ENCODE measurements around the gene PRRT1. TPM values are rescaled to one million over a fixed set of nuclear protein-coding genes. Genes with fewer than 3 reads are reported as not detected.
"Not testable (repeated sequence)": the region's sequence is repeated elsewhere in the genome, so short reads cannot be mapped to it uniquely, and the experiment has no call there.

PRRT1 gene
- total RNA-seq, 1 experiment from 2014 or later, result 0.37 TPM

- DNase-seq (ENCODE audit: low read depth), result no peak
Observed at GRCh38 chr6:32152769-32153563, 1.2 kb upstream of the PRRT1 start.

GRCh38 chr6:32151181-32151862, 417 bp downstream of the PRRT1 start:
- DNase-seq (ENCODE audit: low read depth), result no peak

- DNase-seq (ENCODE audit: low read depth), result no peak
Observed at GRCh38 chr6:32149932-32150870, 1.5 kb downstream of the PRRT1 start.

- DNase-seq (ENCODE audit: low read depth), result no peak
Observed at GRCh38 chr6:32149092-32149755, 2.5 kb downstream of the PRRT1 start.

GRCh38 chr6:32148289-32149091, 3.2 kb downstream of the PRRT1 start:
- no peak for DNase-seq (ENCODE audit: low read depth)

- DNase-seq (ENCODE audit: low read depth), result no peak
Observed at GRCh38 chr6:32147401-32148132, 4.2 kb downstream of the PRRT1 start.

GRCh38 chr6:32146687-32147086, 5.1 kb downstream of the PRRT1 start:
- DNase-seq (ENCODE audit: low read depth), result no peak

GRCh38 chr6:32146287-32146686, 5.5 kb downstream of the PRRT1 start:
- DNase-seq (ENCODE audit: low read depth), result no peak

- not testable (repeated sequence) for DNase-seq (ENCODE audit: low read depth)
Observed at GRCh38 chr6:32144238-32144637, 7.5 kb downstream of the PRRT1 start.

GRCh38 chr6:32140420-32141046, 11.2 kb downstream of the PRRT1 start:
- no peak for DNase-seq (ENCODE audit: low read depth)

- no peak for DNase-seq (ENCODE audit: low read depth)
Observed at GRCh38 chr6:32139590-32139989, 12.1 kb downstream of the PRRT1 start.

GRCh38 chr6:32137454-32137853, 14.3 kb downstream of the PRRT1 start:
- DNase-seq (ENCODE audit: low read depth), result no peak

- DNase-seq (ENCODE audit: low read depth), result peak; percentile 30
Observed at GRCh38 chr6:32133786-32134185, 18.0 kb downstream of the PRRT1 start.

GRCh38 chr6:32132110-32132509, 19.6 kb downstream of the PRRT1 start:
- DNase-seq (ENCODE audit: low read depth), result no peak

- no peak for DNase-seq (ENCODE audit: low read depth)
Observed at GRCh38 chr6:32131439-32131948, 20.2 kb downstream of the PRRT1 start.

- no peak for DNase-seq (ENCODE audit: low read depth)
Observed at GRCh38 chr6:32129297-32130088, 22.2 kb downstream of the PRRT1 start.

GRCh38 chr6:32128751-32129296, 22.9 kb downstream of the PRRT1 start:
- no peak for DNase-seq (ENCODE audit: low read depth)
